Astrocyte (in vitro differentiated cells and primary cell): ENCODE data around the gene SPRED1. TPM values are rescaled to one million over a fixed set of nuclear protein-coding genes. Genes with fewer than 3 reads are reported as not detected.
A peak's percentile ranks its signal among the peaks of the same experiment; 100 is the strongest.

Experiments used
- DNase-seq: peaks from one replicate; pipeline ENCODE4 v3.0.0-alpha.2; 2010; ENCODE audit warnings: low read depth
- FAIRE-seq: peaks from 2 replicates; lab custom pipeline; 2011; peaks lifted over from hg19 to GRCh38; lab: Jason Lieb, UNC
- H2AFZ ChIP-seq: 2 replicates; pipeline ENCODE4 v1.6.0; 2012; ENCODE audit warnings: low read depth, low read length, inconsistent platforms
- H3K27ac ChIP-seq: 2 replicates; pipeline ENCODE4 v1.5.1; 2011; ENCODE audit warnings: low read depth, low read length, inconsistent platforms
- H3K27me3 ChIP-seq: 2 replicates; pipeline ENCODE4 v1.6.0; 2011; ENCODE audit warnings: low read length, inconsistent platforms; ENCODE audit not compliant: insufficient read depth
- H3K36me3 ChIP-seq: 2 replicates; pipeline ENCODE4 v1.5.1; 2011; ENCODE audit warnings: low read length, inconsistent platforms; ENCODE audit not compliant: insufficient read depth
- H3K4me1 ChIP-seq: 2 replicates; pipeline ENCODE4 v1.5.1; 2011; ENCODE audit warnings: low read length, inconsistent platforms; ENCODE audit not compliant: insufficient read depth
- H3K4me2 ChIP-seq: 2 replicates; pipeline ENCODE4 v1.6.0; 2012; ENCODE audit warnings: low read length, inconsistent platforms
- H3K4me3 ChIP-seq: 2 replicates; pipeline ENCODE4 v1.5.1; 2011; ENCODE audit warnings: low read depth, mild to moderate bottlenecking, low read length, inconsistent platforms; ENCODE audit not compliant: insufficient read depth
- H3K79me2 ChIP-seq: 2 replicates; pipeline ENCODE4 v1.6.0; 2012; ENCODE audit warnings: mild to moderate bottlenecking, low read length, inconsistent platforms; ENCODE audit not compliant: insufficient read depth
- H3K9ac ChIP-seq: 2 replicates; pipeline ENCODE4 v1.6.0; 2012; ENCODE audit warnings: mild to moderate bottlenecking, low read length, inconsistent platforms
- H3K9me3 ChIP-seq: 2 replicates; pipeline ENCODE4 v1.5.1; 2012; ENCODE audit warnings: low read depth, mild to moderate bottlenecking, low read length, inconsistent platforms; ENCODE audit not compliant: insufficient read depth
- H4K20me1 ChIP-seq: 2 replicates; pipeline ENCODE4 v1.6.0; 2012; ENCODE audit warnings: low read length, inconsistent platforms; ENCODE audit not compliant: insufficient read depth
- H3K27ac Mint-ChIP-seq: one replicate; pipeline ENCODE4 v1.8.0; 2021; ENCODE audit warnings: mild to moderate bottlenecking, mixed read lengths; ENCODE audit not compliant: unreplicated experiment
- H3K27me3 Mint-ChIP-seq: one replicate; pipeline ENCODE4 v1.8.0; 2021; ENCODE audit warnings: low read depth, mixed read lengths; ENCODE audit not compliant: unreplicated experiment
- H3K36me3 Mint-ChIP-seq: one replicate; pipeline ENCODE4 v1.8.0; 2021; ENCODE audit warnings: low read depth, mixed read lengths; ENCODE audit not compliant: unreplicated experiment
- H3K4me1 Mint-ChIP-seq: one replicate; pipeline ENCODE4 v1.8.0; 2021; ENCODE audit warnings: low read depth, mixed read lengths; ENCODE audit not compliant: unreplicated experiment
- H3K4me3 Mint-ChIP-seq: one replicate; pipeline ENCODE4 v1.8.0; 2021; ENCODE audit warnings: mild to moderate bottlenecking, moderate library complexity, mixed read lengths; ENCODE audit not compliant: unreplicated experiment
- H3K9me3 Mint-ChIP-seq: one replicate; pipeline ENCODE4 v1.8.0; 2021; ENCODE audit warnings: mild to moderate bottlenecking, mixed read lengths; ENCODE audit not compliant: unreplicated experiment
- EZH2 ChIP-seq: IDR thresholded peaks from 2 replicates; pipeline ENCODE4 v1.6.1; 2012; ENCODE audit warnings: mild to moderate bottlenecking, low read length, inconsistent platforms; ENCODE audit not compliant: insufficient read depth
- total RNA-seq: library from RNA; stranded (reverse); gene quantifications from 2 replicates; pipeline ENCODE4 v1.2.1, GENCODE V29; 2021
- TF ChIP-seq, protein P1 (sequence below): IDR thresholded peaks from 2 replicates; pipeline ENCODE4 v1.5.1; 2011; ENCODE audit warnings: low read depth, mild to moderate bottlenecking, inconsistent platforms, low read length, moderate library complexity; ENCODE audit not compliant: insufficient read depth

Gene SPRED1
- total RNA-seq, 1 donor from 2014 or later = 31.7 TPM

DNA sequence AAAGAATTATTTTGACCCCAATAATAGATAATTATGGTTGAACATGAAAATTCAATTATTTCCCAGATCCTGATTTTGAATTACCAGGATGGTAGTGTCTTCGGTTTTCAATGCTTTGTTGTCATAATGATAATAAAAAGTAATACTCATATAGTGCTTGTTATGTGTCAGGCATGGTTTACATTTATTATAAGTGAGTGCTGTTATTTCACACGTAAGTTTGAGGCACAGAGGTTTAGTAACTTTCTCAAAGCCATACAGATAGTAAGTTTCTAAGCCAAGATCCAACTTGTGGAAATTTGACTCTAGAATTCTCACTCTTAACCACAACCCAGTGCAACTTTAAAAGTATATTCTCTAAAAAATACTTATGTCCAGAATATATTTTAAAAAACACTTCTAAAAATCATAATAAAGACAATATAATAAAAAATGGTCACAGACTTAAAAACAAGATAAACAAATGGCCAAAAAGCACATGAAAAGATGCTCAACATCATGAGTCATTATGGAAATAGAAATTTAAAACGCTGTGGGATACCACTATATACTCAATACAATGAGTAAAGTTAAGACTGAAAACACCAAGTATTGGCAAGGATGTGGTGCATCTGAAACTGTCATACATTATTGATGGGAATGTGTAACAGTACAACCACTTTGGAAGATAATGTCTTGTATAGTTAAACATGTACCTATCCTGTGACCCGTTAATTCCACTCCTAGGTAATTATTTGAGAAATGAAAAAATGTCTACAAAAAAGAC lies 45.2 kb downstream of the SPRED1 start:
- no peak overlapping the region for H3K4me2 ChIP-seq
- H3K79me2 ChIP-seq = peaks cover 99% of the 10 kb centered on the region
- H3K4me1 ChIP-seq = peaks cover 17% of the 10 kb centered on the region
- H3K27ac ChIP-seq = no peak overlapping the region
- H3K27me3 ChIP-seq = no peaks in the 10 kb centered on the region
- DNase-seq (peak; percentile 61), FAIRE-seq (peak; percentile 68)
- H3K9ac ChIP-seq = no peak overlapping the region
- Mint-ChIP-seq H3K27ac (no peak overlapping the region), H3K36me3 (peaks cover 6% of the 10 kb centered on the region), H3K4me3 (no peak overlapping the region), H3K4me1 (peaks cover 11% of the 10 kb centered on the region), H3K9me3 (no peaks in the 10 kb centered on the region), H3K27me3 (no peaks in the 10 kb centered on the region)
- no peak overlapping the region for H3K4me3 ChIP-seq
- H3K9me3 ChIP-seq = no peaks in the 10 kb centered on the region
- H3K36me3 ChIP-seq = peaks cover 10% of the 10 kb centered on the region
- no peak overlapping the region for H2AFZ ChIP-seq
- H4K20me1 ChIP-seq = peaks cover 88% of the 10 kb centered on the region
- TF ChIP-seq, protein P1, sequence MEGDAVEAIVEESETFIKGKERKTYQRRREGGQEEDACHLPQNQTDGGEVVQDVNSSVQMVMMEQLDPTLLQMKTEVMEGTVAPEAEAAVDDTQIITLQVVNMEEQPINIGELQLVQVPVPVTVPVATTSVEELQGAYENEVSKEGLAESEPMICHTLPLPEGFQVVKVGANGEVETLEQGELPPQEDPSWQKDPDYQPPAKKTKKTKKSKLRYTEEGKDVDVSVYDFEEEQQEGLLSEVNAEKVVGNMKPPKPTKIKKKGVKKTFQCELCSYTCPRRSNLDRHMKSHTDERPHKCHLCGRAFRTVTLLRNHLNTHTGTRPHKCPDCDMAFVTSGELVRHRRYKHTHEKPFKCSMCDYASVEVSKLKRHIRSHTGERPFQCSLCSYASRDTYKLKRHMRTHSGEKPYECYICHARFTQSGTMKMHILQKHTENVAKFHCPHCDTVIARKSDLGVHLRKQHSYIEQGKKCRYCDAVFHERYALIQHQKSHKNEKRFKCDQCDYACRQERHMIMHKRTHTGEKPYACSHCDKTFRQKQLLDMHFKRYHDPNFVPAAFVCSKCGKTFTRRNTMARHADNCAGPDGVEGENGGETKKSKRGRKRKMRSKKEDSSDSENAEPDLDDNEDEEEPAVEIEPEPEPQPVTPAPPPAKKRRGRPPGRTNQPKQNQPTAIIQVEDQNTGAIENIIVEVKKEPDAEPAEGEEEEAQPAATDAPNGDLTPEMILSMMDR = no peak
- no peak for TF ChIP-seq EZH2

DNA sequence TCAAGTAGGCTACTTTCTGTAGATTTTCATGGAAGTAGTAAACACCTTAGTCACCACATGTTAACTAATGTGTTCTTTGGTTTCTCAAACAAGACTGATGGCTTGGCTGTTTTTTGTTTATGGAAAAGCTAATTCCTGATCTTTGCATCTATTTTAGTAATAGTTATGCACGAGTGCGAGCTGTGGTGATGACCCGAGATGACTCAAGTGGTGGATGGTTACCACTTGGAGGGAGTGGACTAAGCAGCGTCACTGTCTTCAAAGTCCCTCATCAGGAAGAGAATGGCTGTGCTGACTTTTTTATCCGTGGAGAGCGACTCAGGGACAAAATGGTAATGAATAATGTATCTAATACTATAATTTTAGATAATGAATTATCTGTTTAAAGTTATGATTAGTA lies 46.6 kb downstream of the SPRED1 start:
- FAIRE-seq (no peak), DNase-seq (peak; percentile 75)
- Histone ChIP-seq H3K27me3 (no peaks in the 10 kb centered on the region), H2AFZ (no peak overlapping the region), H3K4me2 (peak overlapping the region; percentile 5), H3K4me3 (no peak overlapping the region), H3K9ac (no peak overlapping the region), H3K9me3 (no peaks in the 10 kb centered on the region), H3K4me1 (peaks cover 17% of the 10 kb centered on the region), H4K20me1 (peaks cover 81% of the 10 kb centered on the region), H3K27ac (peak overlapping the region; percentile 37), H3K36me3 (peaks cover 10% of the 10 kb centered on the region), H3K79me2 (peaks cover 98% of the 10 kb centered on the region)
- H3K4me3 Mint-ChIP-seq = no peak overlapping the region
- TF ChIP-seq, protein P1 = no peak
- no peak for TF ChIP-seq EZH2
- H3K9me3 Mint-ChIP-seq = no peaks in the 10 kb centered on the region
- H3K4me1 Mint-ChIP-seq = peaks cover 13% of the 10 kb centered on the region
- no peaks in the 10 kb centered on the region for H3K27me3 Mint-ChIP-seq
- H3K36me3 Mint-ChIP-seq = peaks cover 6% of the 10 kb centered on the region
- no peak overlapping the region for H3K27ac Mint-ChIP-seq

DNA sequence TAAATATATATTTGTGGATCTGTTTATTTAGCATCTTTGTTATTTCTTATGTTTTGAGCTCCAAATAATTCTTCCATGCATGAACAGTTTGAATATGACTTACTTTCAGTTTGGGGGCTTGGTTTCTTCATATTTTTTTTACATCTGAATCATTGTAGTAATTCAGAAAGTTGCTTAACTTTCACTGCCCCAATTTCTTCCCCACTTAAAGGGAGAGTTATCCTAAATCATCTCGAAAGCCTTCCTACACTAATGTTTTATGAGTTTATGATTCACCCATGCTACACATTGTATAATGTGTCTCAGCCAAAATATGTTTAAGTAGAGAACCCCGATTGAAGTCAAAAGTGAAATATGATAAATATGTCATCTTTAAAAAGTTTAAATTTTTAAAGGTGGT lies 47.8 kb downstream of the SPRED1 start:
- H3K36me3 ChIP-seq = peaks cover 10% of the 10 kb centered on the region
- TF ChIP-seq, protein P1 = no peak
- no peak for TF ChIP-seq EZH2
- peaks cover 73% of the 10 kb centered on the region for H4K20me1 ChIP-seq
- H3K4me3 Mint-ChIP-seq = no peak overlapping the region
- peak overlapping the region; percentile 6 for H3K27ac ChIP-seq
- H3K4me1 Mint-ChIP-seq = peaks cover 17% of the 10 kb centered on the region
- no peak overlapping the region for H3K27ac Mint-ChIP-seq
- H3K9ac ChIP-seq = no peak overlapping the region
- no peak for DNase-seq
- peaks cover 97% of the 10 kb centered on the region for H3K79me2 ChIP-seq
- no peak overlapping the region for H2AFZ ChIP-seq
- no peak for FAIRE-seq
- no peaks in the 10 kb centered on the region for H3K9me3 ChIP-seq
- H3K27me3 ChIP-seq = no peaks in the 10 kb centered on the region
- H3K4me2 ChIP-seq = peak overlapping the region; percentile 2
- H3K9me3 Mint-ChIP-seq = no peaks in the 10 kb centered on the region
- peaks cover 6% of the 10 kb centered on the region for H3K36me3 Mint-ChIP-seq
- H3K27me3 Mint-ChIP-seq = no peaks in the 10 kb centered on the region
- no peak overlapping the region for H3K4me3 ChIP-seq
- peaks cover 17% of the 10 kb centered on the region for H3K4me1 ChIP-seq
